PC-9 (cell line): ENCODE results near the gene MAP3K2. TPM values are rescaled to one million over a fixed set of nuclear protein-coding genes. Genes with fewer than 3 reads are reported as not detected.

Experiments
- BruUV-seq: library from RNA; stranded (reverse); fragments of 400-500 nt; replicated peaks from 2 replicates; lab custom pipeline; 2021; lab: Mats Ljungman, UMichigan
- CTCF ChIA-PET: fragments of 300-600 bp; sonication (Branson Sonifier 250); formaldehyde crosslinking; loops from one replicate; lab custom pipeline; 2022; ENCODE audit warnings: antibody characterized with exemption; lab: Charles Lee
- POLR2A ChIA-PET: fragments of 300-600 bp; sonication (Branson Sonifier 250); formaldehyde crosslinking; loops from one replicate; lab custom pipeline; 2022; ENCODE audit warnings: antibody characterized with exemption; ENCODE audit not compliant: unreplicated experiment; lab: Charles Lee
- DNase-seq, 2 experiments: peaks; one replicate each; pipeline versions ENCODE4 v3.0.0 to v3.0.0-alpha.2; 2015 to 2022; ENCODE audit warnings: mixed read lengths in 1 of 2
- H2AFZ ChIP-seq: fragments of 200-600 bp; sonication (generic); 2 replicates; pipeline ENCODE4 v1.8.1; 2017; ENCODE audit warnings: antibody characterized with exemption
- H3F3A ChIP-seq: fragments of 200-600 bp; sonication (generic); 2 replicates; pipeline ENCODE4 v1.8.1; 2017; ENCODE audit warnings: antibody characterized with exemption, mild to moderate bottlenecking, low read depth; ENCODE audit not compliant: insufficient read depth
- H3K27ac ChIP-seq: fragments of 200-600 bp; sonication (generic); 2 replicates; pipeline ENCODE4 v1.6.1; 2016; ENCODE audit warnings: mixed run types
- H3K27me3 ChIP-seq: fragments of 200-600 bp; sonication (generic); 2 replicates; pipeline ENCODE4 v1.6.1; 2016; ENCODE audit warnings: low read depth, mixed run types; ENCODE audit not compliant: insufficient read depth
- H3K36me3 ChIP-seq: fragments of 200-600 bp; sonication (generic); 2 replicates; pipeline ENCODE4 v1.6.1; 2016; ENCODE audit warnings: low read depth, mixed run types
- H3K4me1 ChIP-seq: fragments of 200-600 bp; sonication (generic); replicated peaks from 2 replicates; pipeline ENCODE4 v1.6.1; 2016; ENCODE audit warnings: mixed run types; ENCODE audit not compliant: insufficient read depth
- H3K4me2 ChIP-seq: fragments of 200-600 bp; sonication (generic); 2 replicates; pipeline ENCODE4 v1.6.1; 2017; ENCODE audit warnings: mixed run types
- H3K4me3 ChIP-seq: fragments of 200-600 bp; sonication (generic); 2 replicates; pipeline ENCODE4 v1.6.1; 2016; ENCODE audit warnings: mixed run types
- H3K79me2 ChIP-seq: fragments of 200-600 bp; sonication (generic); 2 replicates; pipeline ENCODE4 v1.6.1; 2017; ENCODE audit warnings: low read depth, mixed run types
- H3K9me2 ChIP-seq: fragments of 200-600 bp; sonication (generic); 2 replicates; pipeline ENCODE4 v1.8.1; 2017; ENCODE audit warnings: mild to moderate bottlenecking; ENCODE audit not compliant: insufficient read depth
- H3K9me3 ChIP-seq: fragments of 200-600 bp; sonication (generic); 2 replicates; pipeline ENCODE4 v1.8.1; 2016; ENCODE audit warnings: low read depth; ENCODE audit not compliant: insufficient read depth
- H4K20me1 ChIP-seq: fragments of 200-600 bp; sonication (generic); 2 replicates; pipeline ENCODE4 v1.8.1; 2017; ENCODE audit not compliant: insufficient read depth
- EZH2 ChIP-seq: fragments of 200-600 bp; sonication (generic); IDR thresholded peaks from 2 replicates; pipeline ENCODE4 v1.8.0; 2017; ENCODE audit warnings: antibody characterized with exemption, low read depth
- intact Hi-C: fragments of 100-400 bp; cut with micrococcal nuclease; formaldehyde crosslinking; loops from one replicate; pipeline ENCODE4 v1.10.0; 2022; ENCODE audit not compliant: unreplicated experiment
- total RNA-seq: library from RNA; stranded (reverse); gene quantifications from 2 replicates; pipeline ENCODE4 v1.2.3, GENCODE V29; 2021
- TF ChIP-seq, protein P1 (sequence below): fragments of 200-600 bp; sonication (generic); conservative IDR thresholded peaks from 2 replicates; pipeline ENCODE4 v1.6.1; 2017; ENCODE audit warnings: mixed run types, antibody characterized with exemption, mild to moderate bottlenecking, moderate library complexity

MAP3K2 gene
- total RNA-seq, 1 experiment from 2014 or later = 81.2 TPM

DNA sequence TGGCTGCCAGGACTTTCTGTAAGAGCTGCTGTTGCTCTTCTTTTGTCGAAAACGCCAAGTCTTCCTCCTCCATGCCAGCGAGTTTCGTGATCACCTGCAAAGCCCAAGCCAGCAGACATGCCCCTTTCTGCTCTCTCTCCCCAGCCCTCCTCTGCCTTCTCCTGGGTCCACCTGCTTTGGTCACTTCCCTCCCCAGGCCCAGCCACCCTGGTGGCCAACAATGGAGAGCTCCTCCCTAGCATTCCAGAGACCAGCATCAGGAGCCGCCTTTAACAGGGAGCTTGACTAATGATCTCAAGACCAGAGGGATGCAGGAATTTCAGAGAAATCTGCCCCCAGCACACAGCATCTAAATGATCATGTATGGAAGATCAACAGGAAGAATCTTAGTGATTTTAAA, 128.4 kb downstream of the MAP3K2 start:
- peaks cover 11% of the 10 kb centered on the region; the same call in 1 of the 2 replicates for H3F3A ChIP-seq
- CTCF ChIA-PET = no interaction called here
- H3K4me1 ChIP-seq = no peaks in the 10 kb centered on the region; the same call in 1 of the 2 replicates
- H3K4me2 ChIP-seq = no peak overlapping the region
- no peaks in the 10 kb centered on the region for H3K9me3 ChIP-seq
- intact Hi-C loops = no loop called here
- no TSS peak for BruUV-seq
- no peaks in the 10 kb centered on the region for H3K27me3 ChIP-seq
- H3K79me2 ChIP-seq = no peaks in the 10 kb centered on the region
- POLR2A ChIA-PET = no interaction called here
- no peak overlapping the region for H3K4me3 ChIP-seq
- H2AFZ ChIP-seq = no peak overlapping the region
- no peaks in the 10 kb centered on the region for H3K9me2 ChIP-seq
- peaks cover 29% of the 10 kb centered on the region for H3K36me3 ChIP-seq
- no peak for DNase-seq
- no peaks in the 10 kb centered on the region; the same call in 1 of the 2 replicates for H4K20me1 ChIP-seq
- TF ChIP-seq, protein P1, sequence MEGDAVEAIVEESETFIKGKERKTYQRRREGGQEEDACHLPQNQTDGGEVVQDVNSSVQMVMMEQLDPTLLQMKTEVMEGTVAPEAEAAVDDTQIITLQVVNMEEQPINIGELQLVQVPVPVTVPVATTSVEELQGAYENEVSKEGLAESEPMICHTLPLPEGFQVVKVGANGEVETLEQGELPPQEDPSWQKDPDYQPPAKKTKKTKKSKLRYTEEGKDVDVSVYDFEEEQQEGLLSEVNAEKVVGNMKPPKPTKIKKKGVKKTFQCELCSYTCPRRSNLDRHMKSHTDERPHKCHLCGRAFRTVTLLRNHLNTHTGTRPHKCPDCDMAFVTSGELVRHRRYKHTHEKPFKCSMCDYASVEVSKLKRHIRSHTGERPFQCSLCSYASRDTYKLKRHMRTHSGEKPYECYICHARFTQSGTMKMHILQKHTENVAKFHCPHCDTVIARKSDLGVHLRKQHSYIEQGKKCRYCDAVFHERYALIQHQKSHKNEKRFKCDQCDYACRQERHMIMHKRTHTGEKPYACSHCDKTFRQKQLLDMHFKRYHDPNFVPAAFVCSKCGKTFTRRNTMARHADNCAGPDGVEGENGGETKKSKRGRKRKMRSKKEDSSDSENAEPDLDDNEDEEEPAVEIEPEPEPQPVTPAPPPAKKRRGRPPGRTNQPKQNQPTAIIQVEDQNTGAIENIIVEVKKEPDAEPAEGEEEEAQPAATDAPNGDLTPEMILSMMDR = no peak
- TF ChIP-seq EZH2 = no peak
- no peak overlapping the region for H3K27ac ChIP-seq

DNA sequence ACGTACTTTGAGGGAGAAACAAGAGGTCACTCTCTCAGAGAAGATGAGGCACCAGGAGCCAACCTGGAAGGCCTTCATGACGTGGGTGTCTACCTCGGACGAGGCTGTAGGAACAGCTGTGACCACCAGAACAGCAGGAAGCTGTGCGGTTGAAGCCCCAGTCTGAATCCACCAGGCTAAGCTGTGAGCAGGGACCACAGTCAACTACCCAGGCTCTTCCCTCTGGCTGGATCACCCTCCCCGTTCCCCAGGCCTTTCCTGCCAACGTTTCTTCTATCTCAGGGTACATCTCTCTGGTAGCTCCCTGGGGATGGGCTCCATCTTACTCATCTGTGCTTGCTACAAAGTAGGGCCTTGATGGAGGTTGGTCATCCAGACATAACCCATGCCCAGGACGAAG, 130.9 kb downstream of the MAP3K2 start:
- CTCF ChIA-PET = no interaction called here
- DNase-seq = no peak
- H3K4me3 ChIP-seq = no peak overlapping the region
- TF ChIP-seq EZH2 = no peak
- TF ChIP-seq, protein P1 = no peak
- intact Hi-C loops = no loop called here
- H3K4me2 ChIP-seq = no peak overlapping the region
- no peaks in the 10 kb centered on the region for H3K79me2 ChIP-seq
- H3K9me2 ChIP-seq = no peaks in the 10 kb centered on the region
- peak overlapping the region; percentile 7; the same call in 1 of the 2 replicates for H3K27ac ChIP-seq
- no peaks in the 10 kb centered on the region for H3K27me3 ChIP-seq
- no peaks in the 10 kb centered on the region; the same call in 1 of the 2 replicates for H3K4me1 ChIP-seq
- peaks cover 25% of the 10 kb centered on the region; the same call in 1 of the 2 replicates for H3K36me3 ChIP-seq
- H3K9me3 ChIP-seq = no peaks in the 10 kb centered on the region
- peaks cover 14% of the 10 kb centered on the region; the same call in 1 of the 2 replicates for H3F3A ChIP-seq
- POLR2A ChIA-PET = no interaction called here
- no peaks in the 10 kb centered on the region; the same call in 1 of the 2 replicates for H4K20me1 ChIP-seq
- no TSS peak for BruUV-seq
- H2AFZ ChIP-seq = no peak overlapping the region

DNA sequence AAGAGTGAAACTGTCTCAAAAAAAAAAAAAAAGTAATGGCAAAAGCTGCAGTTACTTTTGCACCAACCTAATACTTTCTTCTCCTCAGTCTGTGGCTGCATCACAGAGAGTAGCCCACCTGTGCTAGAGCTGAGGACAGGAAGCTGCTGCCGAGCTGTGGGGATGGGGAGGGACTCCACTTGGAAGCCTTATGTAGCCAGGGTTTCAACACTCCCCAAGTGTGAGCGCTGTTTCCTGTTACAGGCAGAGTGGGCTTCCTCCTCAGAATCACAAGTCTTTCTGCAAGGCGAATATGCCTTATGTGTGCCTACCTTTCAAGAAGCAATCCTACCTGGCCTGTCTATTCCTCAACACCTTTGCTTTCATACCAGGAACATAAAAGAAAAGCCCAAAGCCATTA, 131.4 kb downstream of the MAP3K2 start:
- BruUV-seq = no TSS peak
- Histone ChIP-seq H3K9me3 (no peaks in the 10 kb centered on the region), H3F3A (peaks cover 14% of the 10 kb centered on the region; the same call in 1 of the 2 replicates), H3K9me2 (no peaks in the 10 kb centered on the region), H3K4me3 (no peak overlapping the region), H3K27me3 (no peaks in the 10 kb centered on the region), H3K4me2 (no peak overlapping the region), H3K4me1 (no peaks in the 10 kb centered on the region; the same call in 1 of the 2 replicates), H3K79me2 (no peaks in the 10 kb centered on the region), H3K36me3 (peaks cover 25% of the 10 kb centered on the region; the same call in 1 of the 2 replicates), H3K27ac (peak overlapping the region; percentile 7; the same call in 1 of the 2 replicates), H2AFZ (no peak overlapping the region), H4K20me1 (no peaks in the 10 kb centered on the region)
- no peak for TF ChIP-seq EZH2
- TF ChIP-seq, protein P1 = no peak
- intact Hi-C loops = no loop called here
- no peak for DNase-seq
- CTCF ChIA-PET = interaction anchor here (0.6 kb wide), 1 partner anchor 204 kb away, joined by 3 read pairs; no protein-coding TSS in a partner anchor
- POLR2A ChIA-PET = no interaction called here
